Neural progenitor cell (in vitro differentiated cells): ENCODE data around the gene PDLIM5.

Source experiments
- EZH2 ChIP-seq: fragments of 200-600 bp; sonication (generic); IDR thresholded peaks from 2 replicates; pipeline ENCODE4 v1.6.1; 2017; ENCODE audit warnings: antibody characterized with exemption, mild to moderate bottlenecking, moderate library complexity
- TF ChIP-seq, protein P1 (sequence below): fragments of 200-600 bp; sonication (generic); IDR thresholded peaks from 2 replicates; pipeline ENCODE4 v1.5.1; 2017; ENCODE audit warnings: antibody characterized with exemption, mild to moderate bottlenecking

GRCh38 chr4:94595880-94596483, 144.2 kb downstream of the PDLIM5 start:
- TF ChIP-seq, protein P1, sequence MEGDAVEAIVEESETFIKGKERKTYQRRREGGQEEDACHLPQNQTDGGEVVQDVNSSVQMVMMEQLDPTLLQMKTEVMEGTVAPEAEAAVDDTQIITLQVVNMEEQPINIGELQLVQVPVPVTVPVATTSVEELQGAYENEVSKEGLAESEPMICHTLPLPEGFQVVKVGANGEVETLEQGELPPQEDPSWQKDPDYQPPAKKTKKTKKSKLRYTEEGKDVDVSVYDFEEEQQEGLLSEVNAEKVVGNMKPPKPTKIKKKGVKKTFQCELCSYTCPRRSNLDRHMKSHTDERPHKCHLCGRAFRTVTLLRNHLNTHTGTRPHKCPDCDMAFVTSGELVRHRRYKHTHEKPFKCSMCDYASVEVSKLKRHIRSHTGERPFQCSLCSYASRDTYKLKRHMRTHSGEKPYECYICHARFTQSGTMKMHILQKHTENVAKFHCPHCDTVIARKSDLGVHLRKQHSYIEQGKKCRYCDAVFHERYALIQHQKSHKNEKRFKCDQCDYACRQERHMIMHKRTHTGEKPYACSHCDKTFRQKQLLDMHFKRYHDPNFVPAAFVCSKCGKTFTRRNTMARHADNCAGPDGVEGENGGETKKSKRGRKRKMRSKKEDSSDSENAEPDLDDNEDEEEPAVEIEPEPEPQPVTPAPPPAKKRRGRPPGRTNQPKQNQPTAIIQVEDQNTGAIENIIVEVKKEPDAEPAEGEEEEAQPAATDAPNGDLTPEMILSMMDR = peak; percentile 80
- no peak for TF ChIP-seq EZH2
